ENCODE measurements around the gene SOWAHC. TPM values are rescaled to one million over a fixed set of nuclear protein-coding genes. Genes with fewer than 3 reads are reported as not detected.
A peak's percentile ranks its signal among the peaks of the same experiment; 100 is the strongest.

The SOWAHC gene
- total and polyA plus RNA-seq, 7 donors, result 16.4 to 29.3 (median 21.4) TPM

GRCh38 chr2:109586687-109587086 lies 27.5 kb upstream of the SOWAHC start:
- Histone ChIP-seq H3K9me3 (no peaks in the 10 kb centered on the region), H3K27ac (no peak overlapping the region), H3K4me1 (peaks cover 0 to 4% (median 0%) of the 10 kb centered on the region in 4 donors), H3K36me3 (peaks cover 0 to 14% (median 2%) of the 10 kb centered on the region in 4 donors), H3K27me3 (no peaks in the 10 kb centered on the region), H3K4me3 (no peak overlapping the region)
- DNase-seq, result no peak
- TF ChIP-seq, protein P1, sequence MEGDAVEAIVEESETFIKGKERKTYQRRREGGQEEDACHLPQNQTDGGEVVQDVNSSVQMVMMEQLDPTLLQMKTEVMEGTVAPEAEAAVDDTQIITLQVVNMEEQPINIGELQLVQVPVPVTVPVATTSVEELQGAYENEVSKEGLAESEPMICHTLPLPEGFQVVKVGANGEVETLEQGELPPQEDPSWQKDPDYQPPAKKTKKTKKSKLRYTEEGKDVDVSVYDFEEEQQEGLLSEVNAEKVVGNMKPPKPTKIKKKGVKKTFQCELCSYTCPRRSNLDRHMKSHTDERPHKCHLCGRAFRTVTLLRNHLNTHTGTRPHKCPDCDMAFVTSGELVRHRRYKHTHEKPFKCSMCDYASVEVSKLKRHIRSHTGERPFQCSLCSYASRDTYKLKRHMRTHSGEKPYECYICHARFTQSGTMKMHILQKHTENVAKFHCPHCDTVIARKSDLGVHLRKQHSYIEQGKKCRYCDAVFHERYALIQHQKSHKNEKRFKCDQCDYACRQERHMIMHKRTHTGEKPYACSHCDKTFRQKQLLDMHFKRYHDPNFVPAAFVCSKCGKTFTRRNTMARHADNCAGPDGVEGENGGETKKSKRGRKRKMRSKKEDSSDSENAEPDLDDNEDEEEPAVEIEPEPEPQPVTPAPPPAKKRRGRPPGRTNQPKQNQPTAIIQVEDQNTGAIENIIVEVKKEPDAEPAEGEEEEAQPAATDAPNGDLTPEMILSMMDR (IDR thresholded peaks at IDR 0.05), result no peak
- TF ChIP-seq EP300 (IDR thresholded peaks at IDR 0.05) (no peak), POLR2AphosphoS5 (IDR thresholded peaks at IDR 0.05) (no peak), POLR2A (IDR thresholded peaks at IDR 0.05) (no peak)
- intact Hi-C loops (cut with DNase I), result no loop called here

DNA sequence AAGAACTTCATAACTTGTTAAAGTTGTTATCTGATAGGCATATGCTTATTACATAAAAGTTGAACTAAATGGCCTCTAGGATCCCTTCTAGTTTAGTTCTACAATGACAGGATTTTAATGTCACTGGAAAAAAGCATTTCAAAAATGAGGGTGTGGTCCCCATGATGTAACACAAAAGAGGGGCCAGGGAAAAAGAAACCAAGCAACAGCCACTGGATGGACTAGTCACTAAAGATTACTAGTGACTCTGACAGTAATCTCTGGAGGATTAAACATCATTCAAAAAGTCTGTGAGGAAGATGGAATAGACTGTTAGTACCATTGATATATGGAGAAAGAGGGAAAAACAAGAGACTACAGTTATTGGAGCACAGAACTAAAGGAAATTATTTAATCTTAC lies 23.0 kb upstream of the SOWAHC start:
- Histone ChIP-seq H3K9me3 (no peaks in the 10 kb centered on the region), H3K4me3 (no peak overlapping the region), H3K4me1 (peaks cover 0 to 21% (median 13%) of the 10 kb centered on the region in 4 donors), H3K36me3 (peaks cover 0 to 11% (median 2%) of the 10 kb centered on the region in 4 donors), H3K27me3 (no peaks in the 10 kb centered on the region), H3K27ac (no peak overlapping the region)
- no peak for TF ChIP-seq EP300 (IDR thresholded peaks at IDR 0.05)
- TF ChIP-seq POLR2AphosphoS5 (IDR thresholded peaks at IDR 0.05), result no peak
- no peak for TF ChIP-seq POLR2A (IDR thresholded peaks at IDR 0.05)
- no peak for DNase-seq
- intact Hi-C loops (cut with DNase I), result loop anchor here (5.0 kb wide), 1 partner anchor 44 kb away; no protein-coding TSS in a partner anchor

DNA sequence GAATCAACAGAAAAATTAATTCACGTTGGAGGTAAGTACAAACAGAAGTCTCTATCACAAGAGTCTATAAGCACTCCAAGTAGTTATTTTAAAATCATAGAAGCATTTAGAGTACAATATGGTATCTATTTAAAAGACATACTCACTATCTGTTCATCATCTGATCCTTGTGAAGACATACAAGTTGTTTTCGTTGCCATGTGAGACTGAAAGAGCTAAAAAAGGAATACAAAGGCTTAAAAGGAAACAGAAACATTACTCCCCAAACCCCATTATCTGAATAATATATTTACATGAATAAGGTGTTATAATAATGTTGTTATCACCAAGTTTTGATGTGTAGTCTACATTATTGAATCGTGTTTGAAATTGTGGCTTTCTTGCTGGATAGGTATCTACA lies 21.3 kb upstream of the SOWAHC start:
- no peaks in the 10 kb centered on the region for H3K27me3 ChIP-seq
- 95 to 96% methylated on average over 3 of the region's 3 CpGs for WGBS, 2 donors
- peaks cover 0 to 17% (median 15%) of the 10 kb centered on the region in 4 donors for H3K4me1 ChIP-seq
- H3K36me3 ChIP-seq, result peaks cover 0 to 11% (median 2%) of the 10 kb centered on the region in 4 donors
- DNase-seq, result no peak
- H3K4me3 ChIP-seq, result no peak overlapping the region
- H3K9me3 ChIP-seq, result no peaks in the 10 kb centered on the region
- H3K27ac ChIP-seq, result no peak overlapping the region
- intact Hi-C loops (cut with DNase I), result loop anchor here (5.0 kb wide), 1 partner anchor 46 kb away; no protein-coding TSS in a partner anchor
- TF ChIP-seq POLR2A (IDR thresholded peaks at IDR 0.05) (no peak), POLR2AphosphoS5 (IDR thresholded peaks at IDR 0.05) (no peak), EP300 (IDR thresholded peaks at IDR 0.05) (no peak)
- TF ChIP-seq, protein P1 (IDR thresholded peaks at IDR 0.05), result no peak

DNA sequence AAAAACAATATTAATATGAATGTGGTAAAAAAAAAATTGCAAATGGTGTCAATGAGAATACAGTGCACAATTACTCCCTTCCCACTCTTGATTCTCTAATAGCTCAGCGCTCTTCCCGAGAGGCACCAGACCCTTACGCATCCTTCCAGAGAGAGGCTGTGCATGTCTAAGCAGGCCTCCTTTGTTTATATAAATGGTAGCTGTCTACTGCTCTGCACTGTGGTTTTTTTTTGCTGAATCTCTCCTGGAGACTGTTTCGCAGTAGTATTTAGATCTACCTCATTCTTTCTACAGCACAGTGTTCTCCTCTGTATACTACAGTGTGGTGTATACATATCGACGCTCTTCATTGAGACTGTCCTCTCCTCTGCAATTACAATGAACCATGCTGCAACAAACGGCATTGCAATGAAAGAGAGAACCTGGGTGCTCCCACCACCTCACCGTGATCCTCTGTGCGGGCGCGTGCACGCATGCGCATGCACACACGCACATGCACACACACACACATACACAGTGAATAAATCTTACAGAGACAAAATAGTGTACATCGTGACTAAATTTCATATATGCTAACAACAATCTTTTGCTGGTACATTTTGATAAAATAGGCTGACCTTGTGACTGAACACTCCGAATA lies 19.8 kb upstream of the SOWAHC start:
- DNase-seq, result no peak
- H3K4me1 ChIP-seq, result peaks cover 0 to 17% (median 15%) of the 10 kb centered on the region in 4 donors
- TF ChIP-seq POLR2AphosphoS5 (IDR thresholded peaks at IDR 0.05) (no peak), POLR2A (IDR thresholded peaks at IDR 0.05) (no peak), EP300 (IDR thresholded peaks at IDR 0.05) (no peak)
- TF ChIP-seq, protein P1 (IDR thresholded peaks at IDR 0.05), result no peak
- H3K27ac ChIP-seq, result peak overlapping the region in 3 of 4 donors; percentile 19 to 51 (median 41)
- H3K9me3 ChIP-seq, result no peaks in the 10 kb centered on the region
- no peaks in the 10 kb centered on the region for H3K27me3 ChIP-seq
- intact Hi-C loops (cut with DNase I), result loop anchor here (5.0 kb wide), 1 partner anchor 47 kb away; no protein-coding TSS in a partner anchor
- peaks cover 0 to 11% (median 2%) of the 10 kb centered on the region in 4 donors for H3K36me3 ChIP-seq
- no peak overlapping the region for H3K4me3 ChIP-seq
- WGBS, 2 donors, result 89 to 92% methylated on average over 16 of the region's 16 CpGs

- no peak for DNase-seq
- H3K9me3 ChIP-seq, result no peaks in the 10 kb centered on the region
- no peak for TF ChIP-seq POLR2AphosphoS5 (IDR thresholded peaks at IDR 0.05)
- TF ChIP-seq POLR2A (IDR thresholded peaks at IDR 0.05), result no peak
- H3K27ac ChIP-seq, result no peak overlapping the region
- no peak overlapping the region for H3K4me3 ChIP-seq
- intact Hi-C loops (cut with DNase I), result no loop called here
- WGBS, 2 donors, result 91 to 92% methylated on average over 4 of the region's 4 CpGs
- peaks cover 0 to 21% (median 16%) of the 10 kb centered on the region in 4 donors for H3K4me1 ChIP-seq
- H3K27me3 ChIP-seq, result no peaks in the 10 kb centered on the region
- peaks cover 0 to 11% (median 2%) of the 10 kb centered on the region in 4 donors for H3K36me3 ChIP-seq
Observed at GRCh38 chr2:109595644-109596043, 18.5 kb upstream of the SOWAHC start.
